Endothelial cell (in vitro differentiated cells): ENCODE measurements around the gene PLEKHO1. TPM values are rescaled to one million over a fixed set of nuclear protein-coding genes. Genes with fewer than 3 reads are reported as not detected.

Experiments
- DNase-seq: peaks from one replicate; pipeline ENCODE4 v3.0.0; 2021; ENCODE audit warnings: low spot score
- H3K27ac Mint-ChIP-seq: one replicate; pipeline ENCODE4 v1.8.0; 2021; ENCODE audit warnings: mixed read lengths, inconsistent platforms; ENCODE audit not compliant: unreplicated experiment
- H3K27me3 Mint-ChIP-seq: one replicate; pipeline ENCODE4 v1.8.0; 2021; ENCODE audit warnings: mild to moderate bottlenecking, moderate library complexity, mixed read lengths, inconsistent platforms; ENCODE audit not compliant: unreplicated experiment
- H3K36me3 Mint-ChIP-seq: one replicate; pipeline ENCODE4 v1.8.0; 2021; ENCODE audit warnings: mild to moderate bottlenecking, low read depth, mixed read lengths, inconsistent platforms; ENCODE audit not compliant: unreplicated experiment
- H3K4me1 Mint-ChIP-seq: one replicate; pipeline ENCODE4 v1.8.0; 2021; ENCODE audit warnings: mild to moderate bottlenecking, mixed read lengths, inconsistent platforms; ENCODE audit not compliant: unreplicated experiment
- H3K4me3 Mint-ChIP-seq: one replicate; pipeline ENCODE4 v1.8.0; 2021; ENCODE audit warnings: mild to moderate bottlenecking, mixed read lengths, inconsistent platforms; ENCODE audit not compliant: unreplicated experiment
- H3K9me3 Mint-ChIP-seq: one replicate; pipeline ENCODE4 v1.8.0; 2021; ENCODE audit warnings: mixed read lengths, inconsistent platforms; ENCODE audit not compliant: unreplicated experiment
- total RNA-seq: library from RNA; stranded (reverse); fragmentation: NEBNext Ultra II Directional; extraction: Animal tissue kit (Norgen Biotek cat#: 25700); gene quantifications from one replicate; pipeline ENCODE4 v1.2.1, GENCODE V29; 2021; ENCODE audit not compliant: unreplicated experiment
- TF ChIP-seq, protein P1 (sequence below): fragments of 200-600 bp; sonication (generic); IDR thresholded peaks from one replicate; pipeline ENCODE4 v1.5.0; 2021; ENCODE audit warnings: antibody characterized with exemption; ENCODE audit not compliant: unreplicated experiment

The PLEKHO1 gene
- total RNA-seq, 1 donor from 2014 or later, result 71.6 TPM

DNA sequence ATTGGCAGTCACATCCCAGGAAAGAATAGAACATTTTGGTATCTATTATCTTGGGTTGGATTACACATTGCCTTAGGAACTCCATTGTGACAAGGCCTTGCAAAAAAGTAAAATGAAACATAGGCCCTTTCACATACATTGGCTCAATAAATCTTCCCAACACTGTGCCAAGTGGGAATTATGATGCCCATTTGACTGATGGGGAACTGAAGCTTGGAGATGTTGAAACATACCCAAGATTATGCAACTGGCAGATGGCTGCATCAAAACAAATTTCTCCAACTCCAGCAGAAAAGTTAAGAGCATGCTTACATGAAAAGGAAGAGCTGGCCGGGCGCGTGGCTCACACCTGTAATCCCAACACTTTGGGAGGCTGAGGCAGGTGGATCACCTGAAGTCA, 26.9 kb downstream of the PLEKHO1 start:
- Mint-ChIP-seq H3K27me3 (peaks cover 2% of the 10 kb centered on the region), H3K27ac (no peak overlapping the region), H3K36me3 (no peaks in the 10 kb centered on the region), H3K9me3 (no peaks in the 10 kb centered on the region), H3K4me1 (no peaks in the 10 kb centered on the region), H3K4me3 (no peak overlapping the region)
- no peak for DNase-seq
- TF ChIP-seq, protein P1, sequence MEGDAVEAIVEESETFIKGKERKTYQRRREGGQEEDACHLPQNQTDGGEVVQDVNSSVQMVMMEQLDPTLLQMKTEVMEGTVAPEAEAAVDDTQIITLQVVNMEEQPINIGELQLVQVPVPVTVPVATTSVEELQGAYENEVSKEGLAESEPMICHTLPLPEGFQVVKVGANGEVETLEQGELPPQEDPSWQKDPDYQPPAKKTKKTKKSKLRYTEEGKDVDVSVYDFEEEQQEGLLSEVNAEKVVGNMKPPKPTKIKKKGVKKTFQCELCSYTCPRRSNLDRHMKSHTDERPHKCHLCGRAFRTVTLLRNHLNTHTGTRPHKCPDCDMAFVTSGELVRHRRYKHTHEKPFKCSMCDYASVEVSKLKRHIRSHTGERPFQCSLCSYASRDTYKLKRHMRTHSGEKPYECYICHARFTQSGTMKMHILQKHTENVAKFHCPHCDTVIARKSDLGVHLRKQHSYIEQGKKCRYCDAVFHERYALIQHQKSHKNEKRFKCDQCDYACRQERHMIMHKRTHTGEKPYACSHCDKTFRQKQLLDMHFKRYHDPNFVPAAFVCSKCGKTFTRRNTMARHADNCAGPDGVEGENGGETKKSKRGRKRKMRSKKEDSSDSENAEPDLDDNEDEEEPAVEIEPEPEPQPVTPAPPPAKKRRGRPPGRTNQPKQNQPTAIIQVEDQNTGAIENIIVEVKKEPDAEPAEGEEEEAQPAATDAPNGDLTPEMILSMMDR, result no peak

DNA sequence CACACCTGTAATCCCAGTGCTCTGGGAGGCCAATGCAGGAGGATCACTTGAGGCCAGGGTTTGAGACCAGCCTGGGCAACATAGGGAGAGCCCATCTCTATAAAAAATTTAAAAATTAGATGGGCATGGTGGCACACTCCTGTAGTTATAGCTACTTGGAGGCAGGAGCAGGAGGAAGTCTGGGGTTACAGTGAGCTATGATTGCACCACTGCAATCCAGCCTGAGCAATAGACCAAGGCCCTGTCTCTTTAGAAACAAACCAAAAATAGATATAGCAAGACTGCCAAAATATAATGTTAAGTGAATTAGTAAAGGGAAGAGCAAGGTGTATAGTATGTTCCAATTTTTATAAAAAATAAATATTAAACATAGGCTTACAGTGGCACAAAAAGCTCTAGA, 28.8 kb downstream of the PLEKHO1 start:
- TF ChIP-seq, protein P1, result no peak
- DNase-seq, result no peak
- H3K9me3 Mint-ChIP-seq, result no peaks in the 10 kb centered on the region
- no peak overlapping the region for H3K27ac Mint-ChIP-seq
- no peaks in the 10 kb centered on the region for H3K27me3 Mint-ChIP-seq
- no peak overlapping the region for H3K4me3 Mint-ChIP-seq
- H3K36me3 Mint-ChIP-seq, result no peaks in the 10 kb centered on the region
- no peaks in the 10 kb centered on the region for H3K4me1 Mint-ChIP-seq

DNA sequence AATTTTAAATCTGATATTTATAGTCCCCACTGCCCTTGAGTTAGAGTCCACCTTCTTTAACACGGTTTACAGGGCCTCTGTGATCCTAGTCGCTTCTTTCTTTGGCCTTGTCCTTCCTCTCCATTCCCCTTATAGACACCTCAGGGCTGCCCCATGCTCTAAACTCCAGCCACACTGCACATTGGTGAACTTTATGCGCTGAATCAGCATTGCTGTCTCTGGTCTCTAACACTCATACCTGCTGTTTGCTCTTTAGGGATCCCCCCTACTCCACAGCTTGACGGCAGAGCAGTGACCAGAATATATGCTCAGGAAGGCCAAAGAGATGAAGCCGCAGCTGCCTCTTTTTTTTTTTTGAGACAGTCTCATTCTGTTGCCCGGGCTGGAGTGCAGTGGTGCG, 30.2 kb downstream of the PLEKHO1 start:
- Mint-ChIP-seq H3K4me1 (no peaks in the 10 kb centered on the region), H3K27me3 (no peaks in the 10 kb centered on the region), H3K36me3 (no peaks in the 10 kb centered on the region), H3K27ac (no peak overlapping the region), H3K9me3 (no peaks in the 10 kb centered on the region), H3K4me3 (no peak overlapping the region)
- no peak for DNase-seq
- TF ChIP-seq, protein P1, result no peak

DNA sequence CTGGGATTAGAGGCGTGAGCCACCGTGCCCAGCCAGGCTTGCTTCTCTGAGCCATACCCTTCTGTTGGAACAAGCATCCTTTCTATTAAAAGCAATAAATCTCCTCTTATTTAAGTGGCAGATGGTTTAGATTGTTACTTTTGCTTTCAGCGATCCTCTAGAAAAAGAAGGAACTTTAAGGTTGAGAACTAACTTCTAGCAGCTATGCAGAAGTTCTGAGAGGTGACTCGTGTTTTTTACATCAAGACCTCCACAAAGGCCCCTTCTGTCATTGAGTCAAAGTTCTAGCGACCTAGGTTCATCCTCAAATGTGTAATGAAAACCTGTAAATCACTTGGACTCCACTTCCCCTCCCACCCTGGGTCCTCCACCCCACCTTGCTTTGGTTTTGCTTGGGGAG, 30.8 kb downstream of the PLEKHO1 start:
- no peaks in the 10 kb centered on the region for H3K9me3 Mint-ChIP-seq
- no peaks in the 10 kb centered on the region for H3K36me3 Mint-ChIP-seq
- TF ChIP-seq, protein P1, result no peak
- H3K4me3 Mint-ChIP-seq, result no peak overlapping the region
- H3K27ac Mint-ChIP-seq, result no peak overlapping the region
- no peak for DNase-seq
- H3K27me3 Mint-ChIP-seq, result no peaks in the 10 kb centered on the region
- H3K4me1 Mint-ChIP-seq, result no peaks in the 10 kb centered on the region

DNA sequence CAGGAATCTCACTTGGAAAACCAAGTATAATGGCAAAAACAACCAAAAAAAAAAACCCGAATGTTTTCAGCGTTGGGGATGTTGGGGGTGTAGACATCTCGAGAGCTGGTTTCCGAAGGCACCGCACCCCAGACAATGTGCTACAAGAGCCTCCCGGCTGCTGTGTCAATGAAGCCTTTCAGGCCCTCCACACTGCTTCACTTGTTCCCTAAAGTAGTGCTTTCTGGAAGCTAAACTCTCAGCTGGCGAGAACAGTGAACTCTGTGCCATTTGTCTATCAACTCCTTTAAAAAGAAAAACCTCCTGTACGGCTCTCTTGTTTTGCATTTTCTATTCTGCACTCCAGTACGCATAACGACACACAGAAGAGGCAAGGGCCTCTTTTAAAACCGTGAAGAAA, 32.5 kb downstream of the PLEKHO1 start:
- TF ChIP-seq, protein P1, result no peak
- no peaks in the 10 kb centered on the region for H3K9me3 Mint-ChIP-seq
- DNase-seq, result no peak
- H3K4me1 Mint-ChIP-seq, result no peaks in the 10 kb centered on the region
- no peaks in the 10 kb centered on the region for H3K36me3 Mint-ChIP-seq
- H3K27me3 Mint-ChIP-seq, result no peaks in the 10 kb centered on the region
- no peak overlapping the region for H3K4me3 Mint-ChIP-seq
- no peak overlapping the region for H3K27ac Mint-ChIP-seq
